Measurements from ENCODE around the gene CDHR5.
A peak's percentile ranks its signal among the peaks of the same experiment; 100 is the strongest.

The CDHR5 gene

DNA sequence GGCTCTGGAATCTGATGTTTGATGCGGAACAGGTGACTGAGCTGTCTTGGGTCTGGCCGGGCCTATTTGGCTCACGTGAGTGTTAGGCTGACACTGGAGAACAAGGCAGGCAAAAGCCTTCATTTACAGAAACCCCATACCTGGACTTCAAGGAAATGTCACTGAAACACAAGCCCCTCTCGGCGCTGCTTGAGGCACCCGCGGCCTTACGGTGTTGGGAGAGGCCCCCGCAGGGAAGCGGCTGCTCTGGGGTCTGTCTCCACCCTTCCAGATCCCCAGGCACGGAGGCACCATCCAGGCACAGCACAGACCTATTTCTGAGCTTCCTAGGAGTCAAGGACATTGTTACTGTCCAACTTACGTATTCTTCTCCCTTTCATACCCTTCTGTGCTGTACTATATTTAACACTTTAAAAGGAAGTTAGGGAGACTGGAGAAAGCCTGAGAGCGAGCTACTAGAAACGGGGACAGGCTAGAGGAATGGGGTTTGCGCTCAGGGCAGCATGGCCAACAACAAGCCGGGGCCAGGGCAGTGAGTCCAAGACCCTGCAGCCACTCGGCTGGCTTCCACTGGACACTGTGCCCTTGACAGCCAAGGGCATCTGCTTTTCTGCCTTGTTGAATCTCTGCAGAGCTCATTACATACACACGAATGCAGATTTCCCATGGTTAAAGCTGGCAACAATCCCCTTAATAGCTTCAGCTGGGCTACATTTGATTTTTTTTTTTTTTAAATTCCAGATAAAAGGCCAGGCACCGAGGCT is 36.1 kb upstream of the CDHR5 start:
- H3K27ac ChIP-seq, result no peak overlapping the region
- TF ChIP-seq, protein P1, sequence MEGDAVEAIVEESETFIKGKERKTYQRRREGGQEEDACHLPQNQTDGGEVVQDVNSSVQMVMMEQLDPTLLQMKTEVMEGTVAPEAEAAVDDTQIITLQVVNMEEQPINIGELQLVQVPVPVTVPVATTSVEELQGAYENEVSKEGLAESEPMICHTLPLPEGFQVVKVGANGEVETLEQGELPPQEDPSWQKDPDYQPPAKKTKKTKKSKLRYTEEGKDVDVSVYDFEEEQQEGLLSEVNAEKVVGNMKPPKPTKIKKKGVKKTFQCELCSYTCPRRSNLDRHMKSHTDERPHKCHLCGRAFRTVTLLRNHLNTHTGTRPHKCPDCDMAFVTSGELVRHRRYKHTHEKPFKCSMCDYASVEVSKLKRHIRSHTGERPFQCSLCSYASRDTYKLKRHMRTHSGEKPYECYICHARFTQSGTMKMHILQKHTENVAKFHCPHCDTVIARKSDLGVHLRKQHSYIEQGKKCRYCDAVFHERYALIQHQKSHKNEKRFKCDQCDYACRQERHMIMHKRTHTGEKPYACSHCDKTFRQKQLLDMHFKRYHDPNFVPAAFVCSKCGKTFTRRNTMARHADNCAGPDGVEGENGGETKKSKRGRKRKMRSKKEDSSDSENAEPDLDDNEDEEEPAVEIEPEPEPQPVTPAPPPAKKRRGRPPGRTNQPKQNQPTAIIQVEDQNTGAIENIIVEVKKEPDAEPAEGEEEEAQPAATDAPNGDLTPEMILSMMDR (conservative IDR thresholded peaks at IDR 0.05), result no peak

DNA sequence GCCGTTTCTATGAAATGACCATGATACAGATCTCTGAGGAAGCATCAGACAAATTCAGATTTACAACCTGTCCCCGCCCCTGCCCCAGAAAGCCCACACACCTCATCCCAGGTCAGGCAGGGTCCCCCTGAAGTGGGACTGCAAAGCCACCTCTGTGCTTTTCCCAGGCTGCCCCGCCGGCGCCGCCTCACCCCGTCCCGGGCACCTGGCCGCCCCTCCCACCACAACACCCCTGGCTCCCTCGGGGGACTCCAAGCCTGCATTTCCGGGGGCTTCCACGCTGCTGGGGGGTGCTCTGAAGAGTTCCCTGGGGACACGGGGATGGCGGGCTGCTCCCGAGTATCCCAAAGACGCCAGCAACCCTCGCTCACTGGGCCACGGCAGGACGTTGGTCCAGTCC is 35.5 kb upstream of the CDHR5 start:
- no peak overlapping the region for H3K27ac ChIP-seq
- TF ChIP-seq, protein P1 (conservative IDR thresholded peaks at IDR 0.05), result no peak

DNA sequence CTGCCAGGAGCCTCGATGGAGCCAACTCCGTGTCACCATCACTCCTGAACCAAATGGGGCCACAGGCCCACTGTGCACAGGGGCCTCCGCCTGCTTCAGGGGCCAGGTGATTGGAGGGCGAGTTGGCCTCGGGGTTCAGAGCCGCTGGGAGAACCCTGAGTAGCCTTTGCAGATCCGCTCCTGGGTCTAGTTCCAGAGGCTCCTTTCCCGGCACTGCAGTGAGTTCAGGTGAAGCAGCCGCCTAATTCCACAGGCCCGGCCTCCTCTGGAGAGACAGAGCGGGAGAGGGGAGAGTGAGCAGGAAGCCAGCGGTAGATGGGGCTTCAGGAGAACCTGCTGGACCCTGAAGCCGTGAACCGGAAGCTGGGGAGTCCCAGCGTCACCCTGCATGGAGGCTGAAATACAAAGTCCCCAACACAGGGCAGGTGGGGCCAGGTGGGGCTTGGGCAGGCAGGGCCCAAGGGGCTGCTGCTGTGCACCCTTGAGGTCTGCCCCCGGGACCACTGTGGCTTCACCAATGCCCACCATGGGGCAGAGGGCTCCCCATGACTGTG is 34.9 kb upstream of the CDHR5 start:
- TF ChIP-seq, protein P1 (conservative IDR thresholded peaks at IDR 0.05), result no peak
- H3K27ac ChIP-seq, result no peak overlapping the region

DNA sequence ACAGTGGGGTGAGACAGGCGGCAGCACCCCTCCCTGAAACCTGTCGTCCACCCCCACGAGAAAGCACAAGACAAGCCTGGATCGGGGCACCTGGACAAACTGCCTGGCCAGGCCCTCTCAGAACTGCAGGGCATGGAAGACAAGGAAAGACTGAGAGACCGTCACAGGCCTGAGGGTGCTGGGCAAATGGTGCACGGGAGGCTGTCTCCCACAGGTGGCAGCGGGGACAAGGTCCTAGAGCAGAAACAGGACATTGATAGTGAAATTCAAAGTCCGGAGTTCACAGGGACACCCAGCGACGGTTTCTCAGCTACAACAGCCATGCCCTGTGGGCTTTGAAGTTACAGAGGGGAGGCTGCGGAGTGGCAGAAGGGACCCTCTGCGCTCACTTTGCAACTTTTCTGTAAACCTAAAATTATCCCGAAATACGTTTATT is 33.0 kb upstream of the CDHR5 start:
- H3K27ac ChIP-seq, result peak overlapping the region; percentile 73; the same call in 1 of the 2 replicates
- TF ChIP-seq, protein P1 (conservative IDR thresholded peaks at IDR 0.05), result no peak

DNA sequence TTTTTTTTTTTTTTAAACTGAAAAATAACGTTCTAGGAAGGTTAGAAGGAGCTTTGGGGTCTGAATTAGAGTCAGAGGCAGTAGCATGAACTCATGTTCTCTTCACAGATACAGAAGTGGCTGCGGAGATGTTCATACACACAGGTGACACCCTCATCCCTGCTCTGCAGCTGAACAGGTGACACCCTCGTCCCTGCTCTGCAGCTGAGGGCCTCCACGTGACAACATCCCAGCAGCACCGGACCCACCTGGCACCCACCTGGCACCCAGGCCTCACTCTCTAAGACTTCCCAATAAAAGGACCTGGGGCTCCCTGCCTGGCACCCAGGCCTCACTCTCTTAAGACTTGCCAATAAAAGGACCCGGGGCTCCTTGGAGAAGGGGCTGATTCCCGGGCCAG is 32.1 kb upstream of the CDHR5 start:
- peak overlapping the region; percentile 73; the same call in 1 of the 2 replicates for H3K27ac ChIP-seq
- TF ChIP-seq, protein P1 (conservative IDR thresholded peaks at IDR 0.05), result no peak

DNA sequence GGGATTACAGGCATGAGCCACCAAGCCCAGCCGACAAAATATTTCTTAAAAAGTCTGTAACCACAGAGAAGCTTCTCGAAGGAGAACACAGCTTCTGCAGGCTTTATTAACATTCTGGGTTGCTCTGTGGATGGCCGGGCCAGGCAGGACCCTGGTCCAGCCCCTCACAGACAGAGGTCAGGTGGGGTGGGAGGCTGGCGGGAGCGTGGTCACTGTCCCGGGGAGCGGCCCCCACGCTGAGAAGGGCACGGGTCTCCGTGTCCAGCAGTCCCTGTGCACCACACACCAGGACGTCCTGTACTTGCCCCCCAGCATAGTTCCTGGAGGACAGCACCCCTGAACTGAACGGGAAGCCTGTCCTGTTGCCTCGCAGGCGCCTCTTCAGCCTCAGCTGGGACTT is 31.7 kb upstream of the CDHR5 start:
- TF ChIP-seq, protein P1 (conservative IDR thresholded peaks at IDR 0.05), result no peak
- peak overlapping the region; percentile 73 for H3K27ac ChIP-seq

DNA sequence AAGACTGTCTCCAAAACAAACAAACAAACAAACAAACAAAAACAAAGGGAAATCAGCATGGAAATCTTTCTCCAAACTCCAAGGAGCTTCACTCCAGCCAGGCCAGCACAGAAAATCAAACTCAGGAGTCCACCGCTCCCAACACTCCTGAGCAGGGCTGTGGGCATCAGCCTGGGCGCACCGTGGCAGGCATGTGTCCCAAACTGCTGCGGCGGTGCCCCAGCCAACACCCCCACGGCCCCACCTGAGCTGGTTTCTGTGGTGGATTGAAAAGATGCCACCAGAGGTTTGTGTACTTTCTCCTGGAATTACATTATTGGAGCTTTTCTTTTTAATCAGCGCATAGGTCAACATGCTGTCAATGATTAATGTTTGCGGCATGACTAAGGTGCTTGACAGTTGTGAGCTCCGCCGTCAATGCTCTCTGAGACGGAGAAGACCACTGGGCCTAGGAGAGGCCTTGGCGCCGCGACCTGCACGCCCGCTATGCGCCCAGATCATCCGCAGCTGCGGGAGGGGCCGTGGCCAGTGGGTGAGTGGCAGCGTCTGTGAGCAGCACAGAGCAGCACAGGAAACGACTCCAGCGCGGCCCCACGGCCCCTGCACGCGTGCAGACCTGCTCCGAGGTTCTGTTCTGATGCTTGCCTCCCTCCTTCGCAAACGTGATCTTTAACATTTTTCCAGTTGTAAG is 30.4 kb upstream of the CDHR5 start:
- H3K27ac ChIP-seq, result peak overlapping the region; percentile 73
- TF ChIP-seq, protein P1 (conservative IDR thresholded peaks at IDR 0.05), result no peak

DNA sequence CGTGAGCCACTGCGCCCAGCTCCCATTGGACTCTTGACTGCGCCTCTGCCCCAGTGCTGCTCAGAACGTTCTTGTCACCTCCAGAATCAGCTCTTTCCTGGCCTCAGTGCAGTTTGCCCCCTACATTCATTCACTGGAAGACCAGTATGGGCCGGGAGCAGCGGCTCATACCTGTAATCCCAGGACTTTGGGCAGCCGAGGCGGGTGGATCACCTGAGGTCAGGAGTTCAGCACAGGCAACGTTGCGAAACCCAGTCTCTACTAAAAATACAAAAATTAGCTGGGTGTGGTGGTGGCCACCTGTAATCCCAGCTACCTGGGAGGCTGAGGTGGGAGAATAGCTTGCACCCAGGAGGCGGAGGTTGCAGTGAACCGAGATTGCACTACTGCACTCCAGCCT is 29.7 kb upstream of the CDHR5 start:
- H3K27ac ChIP-seq, result peak overlapping the region; percentile 73
